HG03135 (cell line): ENCODE measurements around the gene MYH6.

Experiments
- ATAC-seq: cut with Tn5 transposase; IDR thresholded peaks from one replicate; pipeline ENCODE4 v1.9.1; 2021; ENCODE audit warnings: mild to moderate bottlenecking, moderate library complexity; ENCODE audit not compliant: unreplicated experiment

MYH6 gene

DNA sequence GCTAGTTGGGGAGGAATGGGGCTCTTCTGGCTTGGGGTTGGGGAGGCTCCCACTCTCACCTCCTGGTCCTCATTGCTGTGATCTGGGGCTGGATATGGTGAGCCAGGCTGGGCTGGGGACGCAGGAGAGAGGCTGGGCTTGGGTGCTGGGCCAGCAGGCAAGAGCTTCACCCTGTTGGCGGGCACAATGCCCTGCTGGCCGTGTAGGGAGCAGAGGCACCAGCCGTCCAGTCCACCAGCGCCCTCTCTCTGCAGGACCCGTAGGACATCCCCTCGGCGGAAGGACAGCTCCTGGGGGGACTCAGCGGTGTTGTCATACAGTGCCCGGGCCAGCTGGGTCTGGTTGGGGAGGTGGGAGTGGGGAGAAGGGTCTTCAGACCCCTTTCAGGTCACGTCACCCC is 47.6 kb downstream of the MYH6 start:
- no peak for ATAC-seq

DNA sequence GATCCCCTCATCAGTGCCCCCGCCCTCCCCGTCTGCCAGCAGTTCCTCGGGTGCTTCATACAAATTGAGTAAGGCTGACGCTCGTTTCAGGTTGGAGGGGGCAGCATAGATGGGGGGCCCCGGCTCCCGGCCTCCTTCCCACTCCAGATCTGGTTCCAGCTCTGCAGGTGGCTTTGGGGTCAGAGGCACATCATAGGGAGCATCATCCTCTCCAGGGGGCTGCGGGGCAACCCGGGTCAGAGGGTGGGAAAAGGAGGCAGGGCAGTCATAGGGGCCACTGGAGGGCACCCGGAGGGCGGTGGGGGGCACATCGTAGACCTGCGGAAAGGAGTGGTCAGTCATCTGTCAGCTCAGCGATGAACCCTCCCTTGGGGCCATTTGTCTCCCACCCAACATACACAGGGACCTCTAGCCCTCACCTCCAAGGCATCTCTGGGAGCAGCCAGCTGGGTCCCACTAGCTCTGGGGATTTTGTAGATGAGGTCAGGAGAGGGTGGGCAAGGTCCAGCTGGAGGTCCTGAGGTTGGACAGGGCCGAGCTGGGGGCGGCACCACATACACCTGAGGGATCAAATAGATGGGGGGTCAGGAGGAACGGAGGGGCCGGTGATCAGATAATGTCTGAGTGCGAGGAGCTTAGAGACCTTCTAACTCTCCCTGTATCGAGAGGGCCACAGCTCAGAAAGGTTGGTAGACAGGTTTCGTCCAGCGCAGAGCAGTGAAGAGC is 48.2 kb downstream of the MYH6 start:
- ATAC-seq: no peak

DNA sequence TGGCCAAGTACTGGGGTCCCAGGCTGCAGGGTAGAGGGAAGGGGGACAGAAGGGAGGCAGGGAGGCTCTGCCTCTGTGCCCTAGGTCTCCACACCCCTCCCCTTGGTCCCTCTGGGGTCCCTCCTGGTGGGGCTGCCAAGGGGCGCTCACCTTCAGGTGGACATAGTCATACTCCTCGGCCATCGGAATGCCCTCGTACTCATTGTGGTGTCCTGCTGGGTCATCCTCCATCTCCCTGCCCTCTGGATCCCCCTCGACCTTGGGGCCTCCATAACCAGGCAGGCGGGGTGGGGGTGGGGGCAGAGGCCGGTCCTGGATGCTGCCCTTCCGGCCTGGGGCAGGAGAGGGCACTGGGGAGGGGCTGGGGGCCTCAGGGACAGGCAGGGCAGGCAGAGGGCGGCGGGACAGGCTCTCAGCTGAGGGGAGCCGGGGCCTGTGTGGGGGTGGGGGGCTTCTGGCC is 48.9 kb downstream of the MYH6 start:
- no peak for ATAC-seq

DNA sequence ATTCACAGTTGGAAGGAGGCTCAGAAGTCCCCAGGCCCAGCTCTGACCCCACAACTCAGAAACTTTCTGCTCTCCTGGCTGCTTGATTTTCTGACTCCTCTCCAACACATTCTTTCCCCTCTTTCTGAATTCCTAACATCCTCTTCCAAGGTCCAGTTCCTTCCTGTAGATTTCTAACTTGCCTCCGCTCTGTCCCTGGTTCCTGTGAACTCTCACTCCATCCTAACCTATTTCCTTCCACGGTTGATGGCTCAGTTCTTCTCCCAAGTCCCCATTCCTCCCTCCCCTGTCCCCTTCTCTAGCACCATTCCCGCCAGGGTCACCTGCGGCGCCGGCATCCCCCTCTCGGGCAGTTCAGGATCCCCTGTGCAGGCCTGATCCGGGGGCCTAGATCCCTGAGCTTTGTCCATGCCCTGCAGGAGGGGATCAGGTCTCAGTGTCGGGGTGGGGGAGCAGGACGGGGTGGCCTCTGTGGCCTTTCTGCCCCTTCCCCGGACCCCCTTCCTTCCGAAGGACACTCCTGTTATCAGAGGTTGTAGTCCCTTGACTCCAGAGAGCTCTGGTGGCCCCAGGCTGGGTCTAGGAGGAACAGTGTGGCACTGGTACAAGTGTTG is 49.4 kb downstream of the MYH6 start:
- no peak for ATAC-seq

DNA sequence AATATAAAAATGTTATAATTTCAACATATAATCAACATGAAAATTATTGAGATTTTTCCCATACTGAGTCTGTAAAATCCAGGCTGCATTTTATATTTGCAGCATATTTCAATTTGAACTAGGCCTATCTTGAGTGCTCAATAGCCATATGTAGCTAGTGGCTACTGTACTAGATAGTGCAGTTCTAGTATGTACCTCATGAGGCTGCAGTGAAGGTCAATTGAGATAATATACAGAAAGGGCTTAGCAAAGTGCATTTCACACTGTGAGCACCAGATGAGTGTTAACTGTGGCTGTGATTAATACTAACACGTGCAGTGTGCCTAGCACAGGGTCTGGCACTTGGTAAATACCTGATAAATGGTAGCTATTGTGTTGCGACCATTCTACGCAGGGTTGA is 50.0 kb downstream of the MYH6 start:
- no peak for ATAC-seq

DNA sequence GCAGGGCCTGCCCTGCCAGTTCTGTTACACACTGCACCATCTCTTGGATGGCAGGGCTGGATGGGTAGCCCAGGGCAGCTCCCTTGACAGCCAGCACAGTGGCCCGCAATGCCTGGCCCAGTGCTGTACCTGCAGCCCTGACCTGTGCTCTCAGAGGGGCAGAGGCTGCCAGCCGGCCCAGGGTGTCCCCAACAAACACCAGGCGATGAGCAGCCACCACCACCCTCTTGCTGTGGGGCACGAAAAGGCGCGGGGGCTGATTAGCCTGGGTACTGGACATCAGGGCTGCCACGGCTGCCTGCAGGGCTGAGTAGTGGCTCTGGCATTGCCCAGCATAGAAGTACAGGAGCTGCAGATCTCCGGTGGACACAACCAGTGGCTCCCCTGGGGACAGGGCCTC is 50.8 kb downstream of the MYH6 start:
- ATAC-seq: no peak

DNA sequence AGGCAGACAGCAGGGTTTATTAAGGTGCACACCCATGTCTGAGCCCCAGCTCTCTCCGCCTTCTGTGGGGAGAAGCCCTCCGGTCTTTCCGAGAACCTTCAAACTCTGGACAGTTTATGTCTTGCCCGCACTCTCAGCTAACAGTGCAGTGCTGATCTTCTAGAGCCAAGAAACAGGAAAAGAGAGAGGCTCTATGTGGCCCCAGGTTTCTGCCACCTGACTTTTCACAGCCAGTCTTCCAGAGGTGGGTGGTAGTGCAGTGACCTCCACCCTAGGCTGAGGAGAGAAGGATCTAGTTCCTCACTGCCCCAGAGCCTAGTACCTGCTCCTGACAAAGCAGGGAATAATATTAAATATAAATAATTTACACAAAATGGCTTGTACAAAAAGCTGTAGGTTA is 51.4 kb downstream of the MYH6 start:
- no peak for ATAC-seq

DNA sequence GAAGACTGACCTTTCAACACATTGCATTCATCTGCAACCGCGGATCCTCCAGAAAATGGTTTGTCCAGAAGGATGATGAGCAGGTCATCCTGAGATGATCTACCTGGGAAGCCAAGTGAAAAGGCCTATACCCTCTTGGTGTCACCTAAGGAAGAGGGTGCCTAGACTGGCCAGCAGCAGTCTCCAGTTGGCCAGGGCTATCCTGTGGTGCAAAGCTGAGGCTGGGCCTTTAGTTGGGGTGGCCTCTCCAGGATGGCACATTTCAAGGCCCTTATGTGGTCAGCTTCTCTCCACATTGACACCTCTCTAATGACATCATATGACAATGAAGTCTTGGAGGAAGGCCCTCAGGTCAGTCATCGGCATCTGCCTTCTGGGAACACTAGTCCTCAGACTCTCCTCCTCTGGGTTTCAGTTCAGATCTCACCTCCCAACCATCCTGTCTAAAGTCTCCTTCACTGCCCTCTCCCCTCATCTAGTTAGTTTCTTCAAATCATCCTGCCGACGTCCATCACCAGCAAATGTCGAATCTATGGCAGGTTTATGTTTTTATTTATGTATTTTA is 52.1 kb downstream of the MYH6 start:
- no peak for ATAC-seq

DNA sequence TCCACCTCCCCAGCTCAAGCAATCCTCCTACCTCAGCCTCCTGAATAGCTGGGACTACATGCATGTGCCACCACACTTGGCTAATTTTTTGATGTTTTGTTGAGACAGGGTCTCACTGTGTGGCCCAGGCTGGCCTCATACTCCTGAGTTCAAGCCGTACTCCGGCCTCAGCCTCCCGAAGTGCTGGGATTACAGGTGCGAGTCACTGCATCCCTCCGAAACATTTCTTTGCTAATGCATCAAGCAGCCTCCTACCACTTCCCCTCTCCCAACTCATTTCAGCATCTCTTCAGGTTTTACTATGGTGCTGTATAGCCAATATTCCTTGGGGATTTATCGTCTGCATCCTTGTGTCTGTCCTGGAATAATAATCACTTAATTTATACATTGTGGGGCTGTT is 53.1 kb downstream of the MYH6 start:
- no peak for ATAC-seq

DNA sequence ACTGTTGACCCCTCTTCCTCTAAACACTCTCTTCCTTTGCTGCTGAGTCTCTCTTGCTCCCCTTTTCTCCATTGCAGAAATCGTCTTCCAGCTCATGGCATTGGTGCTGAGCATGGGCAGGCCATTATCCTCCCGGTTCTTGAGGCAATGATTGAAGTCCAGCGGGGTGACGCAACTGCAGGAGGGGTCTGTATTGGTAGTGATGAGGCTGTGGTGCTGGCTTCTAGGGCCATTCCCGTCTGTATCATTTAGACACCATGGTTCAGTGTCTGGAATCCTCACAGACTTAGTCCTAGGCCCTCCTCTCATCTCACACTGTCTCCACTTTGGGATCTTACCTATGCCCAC is 54.7 kb downstream of the MYH6 start:
- no peak for ATAC-seq

DNA sequence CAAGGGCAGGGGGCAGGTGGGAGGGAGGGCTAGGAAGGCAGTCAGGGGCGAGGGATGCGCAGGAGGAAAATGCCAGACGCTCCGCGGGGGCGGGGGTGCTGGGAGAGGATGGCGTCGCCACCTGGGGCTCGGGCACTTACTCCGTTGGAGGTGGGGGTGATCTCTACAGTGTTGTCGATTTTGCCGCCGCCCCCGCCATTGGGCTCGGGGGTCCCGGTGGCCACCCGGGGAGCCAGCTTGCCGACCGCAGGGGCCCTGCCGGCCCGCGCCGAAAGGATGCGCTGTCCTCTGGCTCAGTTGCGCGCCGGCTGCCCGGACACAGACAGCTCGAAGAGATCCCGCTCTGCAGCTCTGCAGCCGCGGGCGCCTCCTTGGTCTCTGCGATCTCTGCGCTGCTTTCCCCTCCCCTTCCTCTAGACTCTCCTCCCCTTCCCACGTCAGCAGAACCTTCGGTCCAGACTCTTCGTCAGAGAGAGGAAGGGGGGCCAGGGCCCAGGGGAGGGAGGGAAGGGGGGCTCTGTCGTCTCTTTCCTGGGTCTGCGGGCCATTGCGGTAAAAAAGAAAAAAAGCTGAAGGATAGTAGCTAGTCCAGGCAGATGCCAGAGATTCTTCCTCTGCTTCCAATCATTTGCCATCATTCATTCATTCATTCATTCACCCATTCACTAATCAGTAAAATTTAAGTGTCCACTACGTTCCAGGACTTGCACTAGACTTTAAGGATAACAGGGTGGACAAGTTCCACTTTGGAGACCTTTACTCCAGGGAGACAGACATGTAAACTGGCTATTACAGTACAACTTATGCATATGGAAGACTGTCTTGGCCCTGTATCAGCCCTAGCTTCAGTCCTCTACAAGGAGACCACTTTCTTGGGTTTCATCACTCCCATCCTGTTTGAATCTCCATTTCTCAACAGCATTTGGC is 55.3 kb downstream of the MYH6 start, which contains the start of gene SLC22A17:
SLC22A17 (minus strand) TSS at position 382 of the 927 bp plus-strand sequence.
- no peak for ATAC-seq

DNA sequence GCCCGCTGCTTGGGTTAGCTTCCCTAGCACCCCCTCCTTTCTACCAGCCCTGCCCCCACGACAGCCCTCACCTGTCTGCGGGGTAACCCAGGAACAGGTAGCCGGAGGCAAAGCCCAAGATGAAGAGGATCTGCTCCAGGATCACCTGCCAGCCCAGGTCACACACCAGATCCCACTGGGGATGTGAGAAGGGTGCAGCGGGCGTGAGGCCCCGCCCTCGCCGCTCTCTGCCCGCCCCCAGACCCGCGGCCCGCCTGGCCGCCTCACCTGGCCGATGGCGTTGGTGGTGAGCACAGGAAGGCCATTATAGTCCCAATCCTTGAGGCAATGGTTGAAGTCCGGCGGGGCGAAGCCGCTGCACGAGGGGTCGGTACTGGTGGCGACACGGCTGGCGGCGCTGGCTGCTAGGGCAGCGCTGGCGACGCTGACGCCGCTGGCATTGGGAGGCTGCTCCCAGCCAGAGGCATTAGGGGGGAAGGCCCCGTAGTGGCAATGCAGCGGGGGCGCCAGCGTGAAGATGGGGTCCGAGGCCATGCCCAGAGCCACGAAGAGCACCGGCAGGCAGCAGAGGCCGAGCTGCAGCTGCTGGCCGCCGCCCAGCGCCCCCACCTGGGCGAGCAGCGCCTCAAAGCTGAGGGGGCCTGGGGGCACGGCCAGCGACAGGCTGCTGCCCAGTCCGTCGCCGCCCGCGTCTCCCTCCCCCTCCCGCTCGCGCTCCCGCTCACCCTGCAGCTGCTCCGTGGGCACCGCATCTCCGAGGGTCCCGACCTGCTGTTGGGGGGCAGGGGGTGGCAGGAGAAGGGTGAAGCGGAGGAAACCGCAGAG is 56.2 kb downstream of the MYH6 start:
- no peak for ATAC-seq

DNA sequence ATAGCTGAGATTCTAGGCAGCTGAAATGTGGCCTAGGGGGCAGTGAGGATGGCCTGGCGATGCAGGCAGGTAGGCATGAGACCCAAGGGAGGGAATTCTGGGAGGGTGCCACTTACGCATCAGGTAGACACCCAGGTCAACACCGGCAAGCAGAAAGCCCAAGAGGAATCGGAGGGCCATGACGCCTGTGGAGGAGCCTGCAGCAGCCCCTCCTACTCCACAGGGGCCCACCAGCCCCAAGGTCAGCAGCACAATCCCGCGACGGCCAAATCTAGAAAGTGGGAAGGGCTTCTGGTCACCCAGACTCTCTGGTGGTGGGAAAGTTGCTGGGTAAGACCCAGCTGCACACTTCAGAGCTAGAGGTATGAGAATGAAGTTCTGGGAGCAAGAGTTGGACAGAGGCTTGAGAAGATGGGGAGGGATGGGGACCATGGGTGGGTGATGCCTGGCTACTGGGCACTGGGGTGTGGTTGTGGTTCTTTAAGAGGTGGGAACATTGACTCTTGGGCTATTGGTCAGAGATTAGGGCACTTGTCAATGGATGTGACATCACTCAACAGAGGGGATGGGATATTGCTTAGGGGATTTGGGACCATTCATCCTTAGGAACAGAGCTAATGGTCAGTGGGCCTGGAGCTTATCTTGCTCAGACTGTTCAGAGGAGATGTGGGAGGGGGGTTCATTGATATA is 58.8 kb downstream of the MYH6 start:
- no peak for ATAC-seq

DNA sequence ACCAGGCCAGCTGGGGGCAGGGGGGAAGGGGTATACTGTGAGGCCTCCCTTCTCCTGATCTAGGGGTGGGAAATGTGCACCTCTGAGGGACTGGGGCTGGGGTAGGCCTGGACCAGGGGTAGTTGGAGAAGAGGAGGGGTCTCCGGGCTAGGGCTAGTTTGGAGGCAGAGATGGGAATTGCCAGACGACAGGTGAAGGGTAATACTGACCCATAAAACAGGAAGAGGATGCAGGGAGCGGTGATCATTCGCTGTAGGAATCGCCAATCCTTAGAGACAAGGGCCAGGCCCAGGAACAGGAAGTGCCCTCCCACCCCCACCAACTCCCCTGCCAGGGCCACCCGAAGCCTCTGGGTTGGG is 59.8 kb downstream of the MYH6 start:
- no peak for ATAC-seq

DNA sequence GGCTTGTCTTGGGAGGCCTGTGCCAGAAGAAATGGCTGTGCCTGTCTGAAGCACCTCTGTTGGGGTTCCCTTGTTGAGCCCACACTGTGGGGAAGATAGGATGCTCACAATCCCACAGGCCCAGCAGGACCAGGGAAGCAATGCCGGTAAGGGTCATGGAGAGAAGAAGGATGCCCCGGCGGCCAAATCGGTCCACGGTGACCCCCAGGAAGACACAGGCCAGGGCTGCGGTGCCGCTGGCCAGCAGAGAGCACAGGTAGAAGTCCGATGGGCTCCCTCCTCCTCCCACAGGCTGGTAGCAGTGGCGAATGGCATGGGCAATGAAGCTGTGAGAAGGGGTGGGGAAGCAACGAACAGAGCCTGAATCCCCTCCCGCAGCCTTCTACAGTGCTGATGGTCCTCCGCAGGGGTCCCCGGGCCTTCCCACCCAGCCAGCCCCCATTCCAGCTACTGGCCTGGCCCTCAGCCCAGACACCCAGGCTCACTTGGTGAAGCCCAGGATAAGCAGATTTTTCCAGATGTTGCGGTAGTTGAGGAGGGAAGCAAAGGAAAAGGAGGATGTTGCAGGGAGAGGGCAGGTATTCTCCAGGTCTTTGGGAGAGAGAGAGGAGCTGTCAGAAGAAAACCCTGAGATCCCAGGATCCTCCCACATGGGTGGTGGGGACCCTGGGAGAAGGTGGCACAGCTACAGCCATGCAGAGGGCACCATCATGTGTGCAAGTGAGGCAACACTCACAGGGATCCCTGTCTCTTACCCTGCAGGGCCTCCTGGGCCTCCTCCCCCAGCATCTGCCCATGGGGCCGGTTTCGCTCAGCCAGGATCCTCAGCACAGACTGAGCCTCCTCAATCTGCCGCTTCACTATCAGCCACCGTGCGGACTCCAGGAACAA is 60.4 kb downstream of the MYH6 start:
- ATAC-seq: no peak

DNA sequence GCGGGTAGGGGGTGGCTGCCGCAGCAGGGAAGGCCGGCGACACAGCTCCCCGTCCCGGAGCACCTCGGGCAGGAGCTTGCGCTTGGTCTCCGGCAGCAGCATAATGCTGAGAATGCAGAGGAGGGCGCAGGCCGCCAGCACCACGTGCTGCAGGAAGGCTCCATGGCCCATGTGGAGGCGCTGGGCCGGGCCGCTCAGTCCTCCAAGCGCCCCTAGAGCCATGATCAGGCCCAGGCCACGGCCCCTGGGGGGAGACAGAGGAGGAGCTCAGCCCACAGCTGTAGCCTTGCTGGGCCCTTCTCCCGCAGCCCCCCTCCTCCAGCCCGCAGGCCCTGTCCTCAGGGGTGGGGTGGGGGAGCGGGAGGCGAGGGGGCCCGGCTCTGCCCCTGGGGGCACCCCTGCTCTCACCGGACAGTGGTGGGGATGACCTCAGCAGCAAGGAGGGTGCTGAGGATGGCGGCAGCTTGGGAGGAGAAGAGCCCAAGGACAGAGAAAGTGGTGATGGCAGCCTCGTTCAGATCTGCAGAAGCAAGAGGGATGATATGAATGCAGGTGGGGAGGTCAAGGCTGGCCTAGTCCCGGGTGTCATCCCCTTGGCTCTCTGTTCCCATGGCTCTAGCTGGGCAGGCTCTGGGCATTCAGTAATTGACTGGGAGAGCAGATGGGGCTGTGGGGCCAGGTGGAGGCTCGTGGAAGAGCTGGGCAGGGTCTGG is 61.2 kb downstream of the MYH6 start:
- no peak for ATAC-seq

DNA sequence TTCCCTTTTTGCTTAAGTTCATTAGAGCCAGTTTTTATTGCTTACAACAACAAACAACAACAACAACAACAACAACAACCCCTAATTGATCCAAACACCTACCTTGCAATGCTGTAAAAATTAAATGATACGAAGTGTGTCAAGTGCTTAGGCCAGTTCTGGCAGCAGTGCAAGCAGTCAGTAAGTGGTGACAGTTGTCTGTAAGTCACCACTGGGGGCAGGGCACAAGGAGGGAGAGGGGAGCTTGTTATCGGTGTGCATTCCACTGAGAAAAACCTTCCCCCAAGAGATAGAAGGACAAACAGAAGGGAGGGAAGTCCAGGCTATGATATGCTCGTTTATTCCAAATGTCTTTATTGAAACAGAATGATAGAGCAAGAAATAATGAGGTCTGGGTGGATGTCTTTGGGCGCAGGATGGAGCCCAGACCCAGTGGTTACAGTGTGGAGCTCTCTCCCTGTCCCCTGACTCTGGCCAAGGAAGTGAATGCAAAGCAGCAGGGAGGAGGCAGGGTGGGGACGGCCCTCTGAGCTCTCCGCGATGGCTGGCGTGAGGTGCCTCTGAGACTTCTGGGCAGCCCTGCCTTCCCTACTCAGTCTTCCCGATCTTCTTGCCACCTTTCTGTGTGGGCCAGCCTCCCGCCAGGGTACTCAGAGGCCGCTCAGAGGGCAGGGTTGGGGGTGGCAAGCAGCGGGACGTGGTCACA is 61.9 kb downstream of the MYH6 start:
- no peak for ATAC-seq

DNA sequence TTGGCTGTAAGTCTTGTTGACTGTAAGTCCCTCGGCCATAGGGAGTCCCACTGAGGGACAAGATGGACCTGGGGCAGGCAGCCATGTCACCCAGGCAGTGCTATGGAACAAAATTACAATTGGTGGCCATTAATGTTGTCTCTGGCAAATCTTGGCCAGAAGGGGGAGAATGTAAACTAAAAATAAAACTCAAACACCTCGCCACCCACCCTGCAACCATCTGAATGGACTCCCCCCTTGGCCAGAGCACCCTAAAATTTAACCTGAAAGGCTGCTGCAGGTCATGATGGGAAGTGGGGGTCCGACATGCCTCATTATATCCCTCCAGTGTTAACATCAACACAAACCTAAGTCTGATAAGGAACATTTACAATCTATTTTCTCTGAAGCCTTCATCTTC is 63.6 kb downstream of the MYH6 start:
- ATAC-seq: no peak
